ENCODE results near the gene TMEM63C.

GRCh38 chr14:77273796-77274195 lies 92.2 kb downstream of the TMEM63C start:
- TF ChIP-seq ZFP30 (CRISPR knock-in tag; IDR thresholded peaks at IDR 0.05) (no peak), ZNF70 (CRISPR knock-in tag; IDR thresholded peaks at IDR 0.05) (no peak), PATZ1 (CRISPR knock-in tag; IDR thresholded peaks at IDR 0.05; ENCODE audit: borderline replicate concordance) (no peak), ZFP3 (CRISPR knock-in tag; IDR thresholded peaks at IDR 0.05) (no peak), ZNF8 (CRISPR knock-in tag; IDR thresholded peaks at IDR 0.05) (no peak), ARNTL (CRISPR knock-in tag; IDR thresholded peaks at IDR 0.05; ENCODE audit: borderline replicate concordance, low read depth) (no peak), CSDC2 (CRISPR knock-in tag; IDR thresholded peaks at IDR 0.05) (no peak)
